HG03439 (cell line): ENCODE results near the gene KPNB1.
A peak's percentile ranks its signal among the peaks of the same experiment; 100 is the strongest.

ENCODE experiments used
- ATAC-seq: cut with Tn5 transposase; IDR thresholded peaks from one replicate; pipeline ENCODE4 v1.9.1; 2021; ENCODE audit warnings: mild to moderate bottlenecking, moderate library complexity; ENCODE audit not compliant: unreplicated experiment

The KPNB1 gene

DNA sequence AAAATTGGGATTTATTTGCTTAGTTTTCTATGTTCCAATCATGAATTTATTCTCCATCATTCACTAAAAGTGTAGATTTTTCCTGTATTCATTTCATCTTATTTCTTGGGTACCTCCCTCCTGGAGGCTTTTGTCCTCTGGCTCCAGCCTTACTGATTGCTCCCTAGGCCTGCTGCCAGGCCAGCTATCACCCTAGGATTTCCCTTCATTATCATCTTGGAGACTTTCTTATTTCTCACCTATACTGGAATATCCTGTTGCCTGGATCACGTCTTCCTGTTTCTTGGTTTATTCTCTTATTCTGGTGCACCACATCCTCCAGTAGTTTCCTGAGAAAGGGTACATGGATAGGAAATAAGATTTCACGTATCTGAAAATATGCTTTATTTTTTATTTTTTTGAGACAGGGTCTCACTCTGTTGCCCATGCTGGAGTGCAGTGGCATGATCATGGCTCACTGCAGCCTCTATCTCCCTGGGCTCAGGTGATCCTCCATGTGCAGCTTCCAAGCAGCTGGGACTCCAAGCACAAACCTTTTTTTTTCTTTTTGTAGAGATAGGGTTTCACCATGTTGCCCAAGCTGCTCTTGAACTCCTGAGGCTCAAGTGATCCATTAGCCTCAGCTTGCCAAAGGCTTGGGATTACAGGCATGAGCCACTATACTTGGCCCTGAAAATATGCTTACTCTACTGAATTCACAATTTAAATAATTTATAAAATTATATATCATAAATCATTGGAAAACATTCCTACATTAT is 13.3 kb upstream of the KPNB1 start:
- no peak for ATAC-seq

DNA sequence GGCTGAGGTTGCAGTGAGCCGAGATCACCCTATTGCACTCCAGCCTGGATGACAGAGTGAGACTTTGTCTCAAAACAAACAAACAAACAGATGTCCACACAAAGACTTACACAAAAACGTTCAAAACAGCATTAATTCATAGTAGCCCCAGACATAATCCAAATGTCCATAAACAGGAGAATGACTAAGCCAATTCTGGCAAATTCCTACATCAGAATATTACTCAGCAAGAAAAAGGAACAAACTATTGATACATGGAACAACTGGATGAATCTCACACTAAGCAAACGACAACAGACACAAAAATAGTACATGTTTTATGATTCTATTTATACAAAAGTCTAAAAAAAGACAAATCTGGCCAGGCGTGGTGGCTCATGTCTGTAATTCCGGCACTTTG is 10.8 kb upstream of the KPNB1 start:
- no peak for ATAC-seq

DNA sequence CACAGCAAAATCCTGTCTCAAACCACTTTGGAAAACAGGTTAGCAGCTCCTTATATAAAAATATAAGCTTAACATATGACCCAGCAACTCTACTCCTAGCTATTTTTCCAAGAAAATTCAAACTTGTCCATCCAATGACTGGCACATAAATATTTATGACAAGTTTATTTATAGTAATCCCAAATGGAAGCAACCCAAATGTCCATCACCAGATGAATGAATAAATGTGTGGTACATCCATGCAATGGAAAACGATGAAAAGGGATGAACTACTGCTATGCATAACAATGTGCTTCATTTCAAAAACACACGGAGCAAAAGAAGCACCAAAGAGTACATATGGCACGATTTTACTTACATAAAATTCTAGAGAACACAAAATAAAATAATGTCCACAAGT is 9.6 kb upstream of the KPNB1 start:
- ATAC-seq = no peak

DNA sequence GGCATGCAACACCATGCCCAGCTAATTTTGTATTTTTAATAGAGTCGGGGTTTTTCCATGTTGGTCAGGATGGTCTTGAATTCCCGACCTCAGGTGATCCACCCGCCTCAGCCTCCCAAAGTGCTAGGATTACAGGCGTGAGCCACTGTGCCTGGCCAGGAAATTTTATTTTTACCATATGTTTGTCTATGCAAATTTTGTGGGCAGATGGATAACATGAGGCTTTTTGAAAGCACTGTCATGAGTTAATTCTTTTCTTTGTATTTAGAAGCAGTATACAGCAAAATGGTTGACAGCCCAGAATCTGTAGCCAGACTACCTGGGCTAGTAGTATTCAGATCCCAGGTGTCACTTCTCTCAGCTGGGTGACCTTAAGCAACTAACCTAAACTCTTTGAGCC is 8.5 kb upstream of the KPNB1 start:
- ATAC-seq = no peak

DNA sequence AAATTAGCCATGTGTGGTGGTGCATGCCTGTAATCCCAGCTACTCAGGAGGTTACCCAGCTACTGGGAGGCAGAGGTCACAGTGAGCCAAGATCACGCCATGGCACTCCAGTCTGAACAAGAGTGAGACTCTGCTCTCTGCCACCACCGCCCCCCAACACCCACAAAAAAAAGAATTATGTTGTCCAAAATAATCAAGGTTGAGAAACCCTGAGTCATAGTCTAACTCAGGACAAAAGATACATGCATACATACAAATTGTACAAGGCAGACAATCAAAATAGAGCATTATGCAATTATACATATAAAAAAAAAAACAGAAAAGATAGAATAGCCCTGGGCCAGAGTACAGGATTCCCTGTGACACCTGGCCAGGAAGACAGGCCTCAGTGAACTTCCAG is 6.6 kb upstream of the KPNB1 start:
- ATAC-seq = no peak

DNA sequence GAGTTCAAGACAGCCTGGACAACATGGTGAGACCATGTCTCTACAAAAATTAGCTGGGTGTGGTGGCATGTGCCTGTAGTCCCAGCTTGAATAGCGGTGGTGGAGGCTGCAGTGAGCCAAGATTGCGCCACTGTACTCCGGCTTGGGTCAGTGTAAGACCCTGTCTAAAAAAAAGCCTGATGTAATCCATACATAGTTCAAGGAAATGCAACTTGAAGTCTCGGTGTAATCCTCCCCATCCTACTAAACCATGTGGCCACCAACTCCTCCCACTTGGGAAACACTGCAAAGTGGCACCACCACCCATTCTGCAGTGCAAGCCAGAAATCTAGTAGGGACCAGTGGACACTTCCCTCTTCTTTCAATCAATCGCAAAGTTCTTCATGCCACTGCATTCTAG is 5.4 kb upstream of the KPNB1 start:
- no peak for ATAC-seq

DNA sequence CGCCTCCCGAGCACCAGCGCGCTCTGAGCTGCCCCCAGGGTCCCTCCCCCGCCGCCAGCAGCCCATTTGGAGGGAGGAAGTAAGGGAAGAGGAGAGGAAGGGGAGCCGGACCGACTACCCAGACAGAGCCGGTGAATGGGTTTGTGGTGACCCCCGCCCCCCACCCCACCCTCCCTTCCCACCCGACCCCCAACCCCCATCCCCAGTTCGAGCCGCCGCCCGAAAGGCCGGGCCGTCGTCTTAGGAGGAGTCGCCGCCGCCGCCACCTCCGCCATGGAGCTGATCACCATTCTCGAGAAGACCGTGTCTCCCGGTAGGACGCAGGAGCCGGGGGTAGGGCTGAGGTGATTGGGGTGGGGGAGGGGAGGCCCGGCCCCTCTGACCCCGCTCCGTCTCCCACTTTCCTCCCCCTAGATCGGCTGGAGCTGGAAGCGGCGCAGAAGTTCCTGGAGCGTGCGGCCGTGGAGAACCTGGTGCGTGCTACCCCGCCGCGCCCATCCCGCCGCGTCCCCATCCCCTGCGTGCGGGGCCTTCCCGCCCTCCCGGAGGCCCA is 329 bp downstream of the KPNB1 start:
- peak; percentile 2 for ATAC-seq

DNA sequence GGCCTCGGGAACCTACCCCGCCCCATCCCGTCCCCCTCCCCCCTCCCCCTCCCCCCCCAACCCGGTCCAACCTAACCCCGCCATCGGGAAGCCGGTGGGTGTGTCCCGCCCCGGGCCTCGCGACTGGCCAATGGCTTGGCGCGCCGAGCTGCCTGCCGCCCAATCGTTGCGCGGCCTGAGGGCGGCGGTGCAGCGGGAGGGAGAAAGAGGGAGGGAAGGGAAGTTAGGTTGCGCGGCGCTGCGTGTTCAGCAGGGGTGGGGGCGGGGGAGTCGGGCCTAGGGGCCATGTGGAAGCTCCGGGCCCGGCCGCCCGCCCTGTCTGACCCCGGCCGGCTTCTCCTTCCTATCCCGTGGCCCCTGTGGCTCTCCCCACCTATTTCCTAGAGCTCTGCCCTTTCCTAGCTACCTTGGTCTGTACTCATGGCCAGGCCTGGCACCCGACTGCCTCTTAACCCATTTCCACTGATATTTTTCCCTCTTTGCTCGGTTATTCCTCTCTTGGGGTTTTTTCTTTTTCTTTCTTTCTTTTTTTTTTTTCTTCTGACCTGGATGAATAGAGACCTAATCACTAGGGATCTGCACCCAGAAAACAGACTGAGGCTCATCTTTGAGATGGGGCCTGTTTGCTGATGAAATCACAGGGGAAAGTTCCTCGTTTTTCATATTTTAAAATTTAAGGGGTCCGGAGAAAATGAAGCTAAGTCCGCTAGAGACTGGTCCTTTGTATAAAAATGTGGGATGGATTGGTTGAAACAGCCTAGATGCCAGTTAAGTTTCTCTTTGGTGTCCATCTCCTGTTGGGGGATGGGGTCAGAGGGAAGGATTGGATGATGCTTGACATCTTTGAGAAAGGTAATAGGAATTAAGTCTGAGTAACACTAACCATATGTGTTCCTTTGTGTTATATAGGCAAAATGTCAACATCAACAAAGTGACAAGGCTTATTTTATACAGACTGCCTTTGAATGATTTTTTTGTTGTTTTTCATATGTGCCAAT is 1.1 kb downstream of the KPNB1 start:
- peak; percentile 37 for ATAC-seq

DNA sequence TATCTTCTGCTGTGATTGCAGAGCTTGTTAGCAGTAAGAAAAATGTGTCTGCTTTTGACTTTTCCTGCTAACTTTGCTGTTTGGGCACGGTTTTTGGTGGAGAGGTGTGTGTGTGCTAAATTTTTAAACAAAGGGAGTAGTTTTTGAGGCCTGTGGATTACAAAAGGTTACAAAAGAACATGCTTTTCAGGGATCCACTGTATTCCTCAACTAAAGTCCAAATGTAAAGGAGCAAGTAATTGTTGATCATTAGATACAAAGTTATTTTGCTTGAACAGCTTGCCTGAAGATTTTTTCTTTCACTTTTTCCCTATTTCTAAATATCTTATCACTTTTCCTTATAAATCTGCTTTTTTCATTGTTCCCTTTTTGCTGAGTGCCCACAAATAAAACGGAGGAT is 2.0 kb downstream of the KPNB1 start:
- no peak for ATAC-seq

DNA sequence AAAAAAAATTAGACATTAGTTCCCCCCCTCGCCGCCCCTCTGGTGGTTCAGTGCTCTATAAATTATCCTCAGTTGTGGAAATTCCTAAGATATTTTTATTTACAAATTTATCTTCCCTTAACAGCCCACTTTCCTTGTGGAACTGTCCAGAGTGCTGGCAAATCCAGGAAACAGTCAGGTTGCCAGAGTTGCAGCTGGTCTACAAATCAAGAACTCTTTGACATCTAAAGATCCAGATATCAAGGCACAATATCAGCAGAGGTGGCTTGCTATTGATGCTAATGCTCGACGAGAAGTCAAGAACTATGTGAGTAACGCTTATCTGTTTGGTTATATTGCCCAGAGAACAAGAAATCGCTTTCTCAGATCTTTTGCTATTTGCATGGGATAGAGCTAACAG is 2.9 kb downstream of the KPNB1 start:
- ATAC-seq = no peak

DNA sequence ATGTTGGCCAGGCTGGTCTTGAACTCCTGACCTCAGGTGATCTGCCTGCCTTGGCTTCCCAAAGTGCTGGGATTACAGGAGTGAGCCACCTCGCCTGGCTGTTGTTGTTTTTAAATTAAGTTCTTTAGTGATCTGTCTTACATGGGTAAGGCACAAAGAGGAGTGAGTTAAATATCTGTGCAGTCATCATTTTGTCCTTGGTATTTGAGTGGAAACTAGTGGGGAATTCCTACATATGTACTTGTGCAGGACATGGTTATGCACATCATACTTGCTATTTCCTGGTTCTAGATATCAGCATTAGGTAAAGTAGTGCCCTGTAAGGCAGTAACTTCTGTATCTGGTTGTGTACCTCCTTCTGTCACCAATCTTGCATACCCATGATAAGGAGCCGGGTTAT is 3.7 kb downstream of the KPNB1 start:
- ATAC-seq = no peak

DNA sequence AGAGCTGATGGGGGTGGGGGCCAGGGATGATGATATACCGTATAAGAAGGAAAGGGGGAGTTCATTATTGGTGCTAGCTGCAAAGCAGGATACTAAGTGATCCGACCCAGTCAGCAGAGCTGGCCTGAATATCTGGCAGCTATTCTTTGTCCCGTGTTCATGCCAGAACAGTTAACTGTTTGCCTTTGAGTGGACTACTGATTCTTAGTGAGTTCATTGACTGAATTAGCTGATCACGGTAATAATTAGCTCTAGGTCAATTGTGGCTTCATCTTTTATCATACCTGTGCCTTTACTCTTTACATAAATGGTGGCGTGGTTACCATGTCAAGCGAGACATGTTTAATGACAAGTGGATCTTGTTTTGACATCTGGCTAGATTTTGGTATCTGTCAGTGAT is 5.3 kb downstream of the KPNB1 start:
- ATAC-seq = no peak

DNA sequence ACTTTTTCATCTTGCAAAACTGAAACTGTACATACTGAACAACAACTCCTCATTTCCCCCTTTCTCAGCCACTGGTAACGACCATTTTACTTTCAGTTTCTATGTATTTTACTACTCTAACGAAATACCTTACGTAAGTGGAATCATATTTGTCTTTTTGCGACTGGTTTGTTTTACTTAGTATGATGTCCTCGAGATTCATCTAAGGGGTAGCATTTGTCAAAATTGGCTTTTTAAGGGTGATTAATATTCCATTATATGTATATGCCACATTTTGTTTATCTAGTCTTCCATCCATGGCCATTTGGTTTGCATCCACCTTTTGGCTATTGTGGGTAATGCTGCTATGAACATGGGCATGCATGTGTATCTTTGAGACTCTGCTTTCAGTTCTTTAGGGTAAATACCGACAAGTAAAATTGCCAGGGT is 10.4 kb downstream of the KPNB1 start:
- peak; percentile 41 for ATAC-seq

DNA sequence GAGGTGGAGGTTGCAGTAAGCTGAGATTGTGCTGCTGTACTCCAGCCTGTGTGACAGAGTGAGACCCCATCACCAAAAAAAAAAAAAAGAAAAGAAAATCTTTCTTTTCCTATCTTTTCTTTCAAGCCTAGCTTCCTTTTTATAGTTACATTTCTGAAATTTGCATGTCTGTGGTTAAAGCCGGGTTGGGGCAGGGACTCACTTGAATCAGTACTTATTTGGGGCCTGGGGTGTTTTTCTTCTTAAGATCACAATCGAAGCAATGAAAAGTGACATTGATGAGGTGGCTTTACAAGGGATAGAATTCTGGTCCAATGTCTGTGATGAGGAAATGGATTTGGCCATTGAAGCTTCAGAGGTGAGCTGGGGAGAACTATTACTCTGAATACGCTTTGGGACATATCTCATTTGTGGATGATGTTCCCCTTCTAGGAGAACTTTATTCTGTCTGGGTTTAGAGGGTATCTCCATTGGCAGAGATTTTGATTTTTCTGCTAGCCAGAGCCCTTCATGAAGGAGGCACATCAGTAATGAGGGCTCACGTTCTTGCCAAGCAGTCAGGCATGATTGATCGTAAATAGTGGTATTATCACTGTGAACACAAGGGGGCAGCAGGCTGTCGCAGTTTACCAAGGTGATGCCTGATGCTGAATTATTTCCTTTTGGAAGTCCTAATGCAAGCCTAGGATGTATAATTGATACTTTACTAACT is 14.3 kb downstream of the KPNB1 start:
- no peak for ATAC-seq

DNA sequence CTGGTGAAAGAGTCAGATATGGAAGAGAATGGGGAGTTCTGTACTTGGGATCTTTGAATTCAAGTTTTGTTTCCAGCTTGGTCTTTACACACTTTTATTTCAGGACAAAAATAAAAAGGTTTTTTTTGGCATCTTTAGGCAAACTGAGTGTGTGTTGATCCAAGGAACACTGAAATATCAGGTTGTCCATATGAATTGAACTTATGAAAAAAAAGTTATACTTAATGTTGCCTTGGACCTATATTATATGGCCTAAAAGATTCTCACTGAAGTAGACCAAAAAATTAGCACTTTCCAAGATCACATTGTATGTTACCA is 14.9 kb downstream of the KPNB1 start:
- no peak for ATAC-seq

DNA sequence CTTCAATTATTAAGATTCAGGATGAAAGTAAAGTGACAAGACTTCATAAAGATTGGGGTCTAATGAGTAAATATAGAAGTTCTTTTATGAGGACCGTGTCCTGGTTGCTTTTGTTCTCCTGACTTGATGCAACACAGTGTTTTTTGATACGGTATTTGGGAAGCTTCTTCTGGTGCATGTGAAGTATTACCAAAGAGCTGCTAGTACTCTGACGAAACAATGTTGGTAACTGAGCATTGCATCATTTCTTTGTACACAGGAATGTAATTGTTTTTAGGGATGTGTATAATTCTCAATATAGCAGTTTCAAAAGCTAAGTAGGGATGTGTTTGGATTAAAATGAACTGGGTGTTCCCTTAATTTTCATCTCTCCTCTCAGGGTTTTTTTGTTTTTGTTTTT is 15.9 kb downstream of the KPNB1 start:
- ATAC-seq = no peak

DNA sequence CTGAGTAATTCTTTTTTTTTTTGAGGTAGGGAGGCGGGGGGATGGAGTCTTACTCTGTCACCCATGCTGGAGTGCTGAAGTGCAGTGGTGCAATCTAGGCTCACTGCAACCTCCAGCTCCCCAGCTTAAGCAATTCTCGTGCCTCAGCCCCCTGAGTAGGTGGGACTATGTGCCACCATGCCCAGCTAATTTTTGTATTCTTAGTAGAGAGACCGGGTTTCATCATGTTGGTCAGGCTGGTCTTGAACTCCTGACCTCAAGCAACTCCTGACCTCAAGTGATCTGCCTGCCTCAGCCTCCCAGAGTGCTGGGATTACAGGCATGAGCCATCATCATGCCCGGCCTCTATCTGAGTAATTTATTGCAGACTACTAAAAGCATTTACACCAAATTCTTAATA is 19.4 kb downstream of the KPNB1 start:
- ATAC-seq = no peak

DNA sequence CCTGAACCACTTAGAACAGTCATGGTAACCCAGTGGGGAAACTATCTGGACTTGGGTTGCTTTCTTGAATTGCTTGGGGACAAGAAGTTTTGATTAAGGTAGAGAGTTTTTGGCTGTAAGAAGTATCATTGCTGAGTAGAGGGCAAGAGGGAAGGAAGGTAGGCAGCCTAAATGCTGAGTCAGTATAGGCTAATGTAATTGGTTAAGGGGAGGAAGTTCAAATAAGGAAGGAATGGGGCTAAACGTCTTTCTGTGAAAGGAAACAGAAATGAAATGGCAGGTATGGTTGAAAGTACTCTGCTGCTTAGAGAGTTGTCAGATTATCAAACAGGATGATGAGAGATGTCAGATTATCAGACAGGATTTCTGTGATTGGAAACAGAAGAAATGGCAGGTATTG is 20.3 kb downstream of the KPNB1 start:
- ATAC-seq = no peak

DNA sequence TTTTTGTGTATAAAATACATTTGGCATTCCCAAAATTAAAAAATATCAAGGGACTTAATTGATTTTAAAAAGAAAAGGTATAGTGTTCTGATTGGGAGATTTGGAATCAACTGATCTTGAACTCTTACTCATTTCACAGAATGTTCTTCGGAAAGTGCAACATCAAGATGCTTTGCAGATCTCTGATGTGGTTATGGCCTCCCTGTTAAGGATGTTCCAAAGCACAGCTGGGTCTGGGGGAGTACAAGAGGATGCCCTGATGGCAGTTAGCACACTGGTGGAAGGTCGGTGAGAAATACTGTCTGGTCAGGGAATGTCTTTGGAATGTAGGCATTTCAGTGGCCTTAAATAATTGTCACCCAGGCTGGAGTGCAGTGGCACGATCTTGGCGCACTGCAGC is 24.8 kb downstream of the KPNB1 start:
- no peak for ATAC-seq

DNA sequence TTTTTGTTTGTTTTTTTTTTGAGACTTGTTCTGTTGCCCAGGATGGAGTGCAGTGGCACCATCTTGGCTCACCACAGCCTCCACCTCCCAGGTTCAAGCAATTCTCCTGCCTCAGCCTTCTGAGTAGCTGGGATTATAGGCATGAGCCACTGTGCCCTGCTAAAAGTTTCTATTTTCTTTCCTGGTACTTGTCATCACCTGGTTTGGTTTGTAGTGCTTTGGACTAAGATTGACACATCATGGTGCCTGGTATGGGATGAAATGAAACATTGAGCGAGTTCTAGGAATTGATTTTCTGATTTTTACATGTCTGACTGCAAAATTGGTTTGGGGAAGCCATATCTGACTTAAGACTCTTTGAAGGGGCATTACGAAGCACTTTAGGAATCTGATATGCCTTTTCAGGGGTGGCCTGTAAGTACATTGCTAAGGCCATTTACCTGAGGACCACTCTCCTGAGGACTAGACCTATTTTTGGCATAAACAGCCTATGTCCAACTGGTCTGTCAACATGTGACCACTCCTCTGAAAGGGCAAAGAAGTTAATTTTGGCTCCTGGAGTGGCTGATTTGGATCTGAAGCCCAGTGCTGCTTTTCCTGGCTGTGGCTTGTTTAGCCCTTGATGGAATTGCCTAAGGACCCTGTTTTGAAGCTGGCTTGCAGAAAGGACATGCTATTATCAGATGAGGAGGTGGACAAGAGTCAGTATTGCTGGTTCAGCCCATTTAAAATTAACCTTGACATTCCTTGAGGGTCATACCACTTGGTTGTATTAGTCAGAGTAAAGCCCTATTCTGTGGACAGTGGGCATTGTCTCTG is 25.9 kb downstream of the KPNB1 start:
- no peak for ATAC-seq

DNA sequence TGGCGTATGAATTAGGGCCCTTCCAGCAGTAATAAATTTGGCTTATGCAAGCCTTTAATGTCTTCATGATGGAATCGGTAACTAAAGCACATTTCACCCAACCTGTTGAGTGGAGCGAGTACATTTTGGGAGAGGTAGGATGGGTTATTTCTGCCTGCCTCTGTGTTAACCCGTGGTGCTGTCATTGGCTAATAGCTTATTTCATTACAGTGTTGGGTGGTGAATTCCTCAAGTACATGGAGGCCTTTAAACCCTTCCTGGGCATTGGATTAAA is 26.4 kb downstream of the KPNB1 start:
- ATAC-seq = no peak
